NCI-H446 (cell line): ENCODE results near the gene DHRS12.

Experiments used
- DNase-seq, 2 experiments: peaks; one replicate each; lab custom pipeline; 2025; lab: John Stamatoyannopoulos, UW

Gene DHRS12

GRCh38 chr13:51807041-51807440 lies 3.1 kb upstream of the DHRS12 start:
- DNase-seq = no peak

- peak in 1 of 2 experiments; percentile 34 for DNase-seq
These were observed 2.6 kb upstream of the DHRS12 start for GRCh38 chr13:51806566-51806965.

GRCh38 chr13:51805925-51806324 lies 2.0 kb upstream of the DHRS12 start:
- no peak for DNase-seq

- DNase-seq = no peak
These were observed 1.4 kb upstream of the DHRS12 start for GRCh38 chr13:51805313-51805712.

GRCh38 chr13:51804295-51805172 lies 571 bp upstream of the DHRS12 start:
- peak in 1 of 2 experiments; percentile 26 for DNase-seq

- no peak for DNase-seq
These were observed 1.1 kb downstream of the DHRS12 start for GRCh38 chr13:51802631-51803418.

- DNase-seq = no peak
These were observed 2.3 kb downstream of the DHRS12 start for GRCh38 chr13:51801631-51802099.

- no peak for DNase-seq
These were observed 3.5 kb downstream of the DHRS12 start for GRCh38 chr13:51800486-51800885.

GRCh38 chr13:51799261-51799660 lies 4.7 kb downstream of the DHRS12 start:
- DNase-seq = no peak

- DNase-seq = peak in 1 of 2 experiments; percentile 42
These were observed 6.1 kb downstream of the DHRS12 start for GRCh38 chr13:51797664-51798488.

GRCh38 chr13:51796546-51796945 lies 7.4 kb downstream of the DHRS12 start:
- no peak for DNase-seq

- DNase-seq = no peak
These were observed 8.5 kb downstream of the DHRS12 start for GRCh38 chr13:51795419-51795818.

GRCh38 chr13:51794964-51795363 lies 9.0 kb downstream of the DHRS12 start:
- no peak for DNase-seq

GRCh38 chr13:51793570-51794271 lies 10.2 kb downstream of the DHRS12 start:
- no peak for DNase-seq

- no peak for DNase-seq
These were observed 17.3 kb downstream of the DHRS12 start for GRCh38 chr13:51786425-51787265.

- DNase-seq = peak; percentile 23 to 83
These were observed 18.1 kb downstream of the DHRS12 start for GRCh38 chr13:51785712-51786424.

GRCh38 chr13:51784097-51784496 lies 19.9 kb downstream of the DHRS12 start:
- no peak for DNase-seq

- no peak for DNase-seq
These were observed 20.4 kb downstream of the DHRS12 start for GRCh38 chr13:51783428-51784094.

GRCh38 chr13:51782026-51782710 lies 21.8 kb downstream of the DHRS12 start:
- DNase-seq = no peak
